HCT116 (cell line): ENCODE results near the gene MRGPRX4. TPM values are rescaled to one million over a fixed set of nuclear protein-coding genes. Genes with fewer than 3 reads are reported as not detected.

Experiments
- ATAC-seq: fragments of 200-7000 bp; cut with Tn5 transposase; 2 replicates; pipeline ENCODE4 v1.9.1; 2020; ENCODE audit warnings: mild to moderate bottlenecking, moderate library complexity
- BruUV-seq: library from RNA; stranded (reverse); fragments of 400-500 nt; replicated peaks from 2 replicates; lab custom pipeline; 2021; lab: Mats Ljungman, UMichigan
- CTCF ChIA-PET: fragments of 300-600 bp; sonication (Branson Sonifier 250); formaldehyde crosslinking; loops from one replicate; lab custom pipeline; 2021; ENCODE audit warnings: antibody characterized with exemption; lab: Charles Lee
- POLR2A ChIA-PET: fragments of 300-600, 350-600 bp; sonication (Branson Sonifier 250); formaldehyde crosslinking; loops from one replicate; lab custom pipeline; 2021; ENCODE audit warnings: antibody characterized with exemption; lab: Charles Lee
- RAD21 ChIA-PET, 2 experiments: fragments of 300-600 bp; sonication (Branson Sonifier 250); formaldehyde crosslinking; loops; one replicate each; lab custom pipeline; 2023; ENCODE audit warnings: low total read pairs in 2 of 2; ENCODE audit not compliant: uncharacterized antibody in 2 of 2, unreplicated experiment in 2 of 2, low non-redundant PET in 1 of 2; lab: Charles Lee
- DNase-seq: peaks from one replicate; pipeline ENCODE4 v3.0.0-alpha.2; 2010; ENCODE audit warnings: low read depth, low spot score
- H2AFZ ChIP-seq: fragments of 200-600 bp; shearing (Covaris generic), sonication (generic); 2 replicates; pipeline ENCODE4 v1.6.1; 2017; ENCODE audit warnings: low read depth, mixed run types, mixed read lengths, antibody characterized with exemption, low read length; ENCODE audit not compliant: poor library complexity, severe bottlenecking
- H3K27ac ChIP-seq: 2 replicates; pipeline ENCODE4 v1.5.1; 2012; ENCODE audit warnings: low read depth, low read length
- H3K27me3 ChIP-seq: fragments of 200-600 bp; sonication (generic); 2 replicates; pipeline ENCODE4 v1.6.1; 2016; ENCODE audit warnings: mixed run types, low read length, mixed read lengths; ENCODE audit not compliant: insufficient read depth
- H3K36me3 ChIP-seq, 2 experiments: fragments of 200-500 bp in 1 of 2; fragments of 200-600 bp in 1 of 2; sonication (Bioruptor generic) in 1 of 2; sonication (generic) in 1 of 2; 2 replicates each; pipeline versions ENCODE4 v1.5.1 to v1.6.1; 2014 to 2016; ENCODE audit warnings: low read length in 2 of 2, inconsistent platforms in 1 of 2, mixed read lengths in 1 of 2, mixed run types in 1 of 2; ENCODE audit not compliant: insufficient read depth in 2 of 2, control insufficient read depth in 1 of 2
- H3K4me1 ChIP-seq, 2 experiments: fragments of 200-600 bp in 1 of 2; sonication (generic) in 1 of 2; 2 replicates each; pipeline versions ENCODE4 v1.5.1 to v1.6.1; 2012 to 2017; ENCODE audit warnings: low read length in 2 of 2, inconsistent platforms in 1 of 2, mild to moderate bottlenecking in 1 of 2, mixed read lengths in 1 of 2, mixed run types in 1 of 2, moderate library complexity in 1 of 2; ENCODE audit not compliant: insufficient read depth in 2 of 2, control insufficient read depth in 1 of 2
- H3K4me2 ChIP-seq: fragments of 200-600 bp; sonication (generic); 2 replicates; pipeline ENCODE4 v1.6.1; 2017; ENCODE audit warnings: mixed run types, low read length, mixed read lengths
- H3K4me3 ChIP-seq, 2 experiments: fragments of 200-600 bp in 1 of 2; sonication (generic) in 1 of 2; replicated peaks in 1 of 2; 2 replicates each; pipeline ENCODE4 v1.5.1; 2011 to 2016; ENCODE audit warnings: low read length in 2 of 2, control low read depth in 1 of 2, low read depth in 1 of 2, mild to moderate bottlenecking in 1 of 2, mixed read lengths in 1 of 2, mixed run types in 1 of 2
- H3K79me2 ChIP-seq: fragments of 200-600 bp; sonication (generic); 2 replicates; pipeline ENCODE4 v1.6.1; 2017; ENCODE audit warnings: mild to moderate bottlenecking, mixed run types, low read length, moderate library complexity, mixed read lengths; ENCODE audit not compliant: insufficient read depth
- H3K9ac ChIP-seq: fragments of 200-600 bp; sonication (generic); 2 replicates; pipeline ENCODE4 v1.6.1; 2016; ENCODE audit warnings: low read length, mixed read lengths
- H3K9me2 ChIP-seq: fragments of 200-600 bp; sonication (generic), shearing (Covaris generic); 2 replicates; pipeline ENCODE4 v1.6.1; 2017; ENCODE audit warnings: mixed run types, mild to moderate bottlenecking, moderate library complexity; ENCODE audit not compliant: insufficient read depth
- H3K9me3 ChIP-seq, 2 experiments: fragments of 200-500 bp in 1 of 2; fragments of 200-600 bp in 1 of 2; sonication (Bioruptor generic) in 1 of 2; sonication (generic) in 1 of 2; 2 replicates each; pipeline ENCODE4 v1.6.1; 2014 to 2017; ENCODE audit warnings: low read length in 2 of 2, mixed read lengths in 2 of 2, inconsistent platforms in 1 of 2, low read depth in 1 of 2, mild to moderate bottlenecking in 1 of 2, mixed run types in 1 of 2, moderate library complexity in 1 of 2; ENCODE audit not compliant: control insufficient read depth in 1 of 2, insufficient read depth in 1 of 2
- H4K20me1 ChIP-seq: fragments of 200-600 bp; sonication (generic), shearing (Covaris generic); 2 replicates; pipeline ENCODE4 v1.6.1; 2017; ENCODE audit warnings: mixed run types, mild to moderate bottlenecking, moderate library complexity; ENCODE audit not compliant: insufficient read depth
- CBX3 ChIP-seq: IDR thresholded peaks from 2 replicates; pipeline ENCODE4 v1.6.1; 2012; ENCODE audit warnings: low read depth
- ELF1 ChIP-seq: IDR thresholded peaks from 2 replicates; pipeline ENCODE4 v1.6.1; 2012; ENCODE audit warnings: low read depth, borderline replicate concordance
- EZH2 ChIP-seq: fragments of 200-600 bp; sonication (generic); IDR thresholded peaks from 2 replicates; pipeline ENCODE4 v1.6.1; 2017; ENCODE audit warnings: antibody characterized with exemption, mixed run types
- FOSL1 ChIP-seq: IDR thresholded peaks from 2 replicates; pipeline ENCODE4 v1.6.1; 2012; ENCODE audit warnings: low read depth
- JUND ChIP-seq: IDR thresholded peaks from 2 replicates; pipeline ENCODE4 v1.6.1; 2012
- MAX ChIP-seq: IDR thresholded peaks from 2 replicates; pipeline ENCODE4 v1.6.1; 2012
- SP1 ChIP-seq: IDR thresholded peaks from 2 replicates; pipeline ENCODE4 v1.6.1; 2012; ENCODE audit warnings: low read depth
- ZBTB33 ChIP-seq: IDR thresholded peaks from 2 replicates; pipeline ENCODE4 v1.6.1; 2011; ENCODE audit warnings: mild to moderate bottlenecking, low read length, moderate library complexity; ENCODE audit not compliant: insufficient replicate concordance; ENCODE audit errors: extremely low read depth
- intact Hi-C: fragments of 100-400 bp; cut with micrococcal nuclease; formaldehyde crosslinking; loops from 2 replicates; pipeline ENCODE4 v1.10.0; 2022
- total RNA-seq: library from RNA; stranded (reverse); gene quantifications from one replicate; pipeline ENCODE4 v1.2.1, GENCODE V29; 2021; ENCODE audit not compliant: unreplicated experiment
- TF ChIP-seq, protein P1 (sequence below), 3 experiments: fragments of 200-600 bp in 1 of 3; sonication (generic) in 1 of 3; IDR thresholded peaks in 2 of 3; conservative IDR thresholded peaks in 1 of 3; 2 replicates each; pipeline ENCODE4 v1.5.1; 2012 to 2017; ENCODE audit warnings: low read depth in 2 of 3, low read length in 2 of 3, antibody characterized with exemption in 1 of 3, borderline replicate concordance in 1 of 3, control low read depth in 1 of 3, mild to moderate bottlenecking in 1 of 3, mixed read lengths in 1 of 3, mixed run types in 1 of 3, moderate library complexity in 1 of 3; ENCODE audit not compliant: insufficient read depth in 1 of 3

The MRGPRX4 gene
- total RNA-seq, 1 experiment from 2014 or later, result not detected

- Histone ChIP-seq H2AFZ (peak overlapping the region; percentile 2), H3K4me3 (no peak overlapping the region), H3K36me3 (no peaks in the 10 kb centered on the region), H3K27ac (no peak overlapping the region), H3K9ac (no peak overlapping the region), H4K20me1 (no peaks in the 10 kb centered on the region), H3K9me2 (no peaks in the 10 kb centered on the region), H3K79me2 (no peaks in the 10 kb centered on the region), H3K4me1 (peaks cover 0 to 11% of the 10 kb centered on the region in 2 experiments; a peak in 2 of 4 replicates), H3K4me2 (peak overlapping the region; percentile 37), H3K9me3 (no peaks in the 10 kb centered on the region), H3K27me3 (no peaks in the 10 kb centered on the region)
- RAD21 ChIA-PET, result no interaction called here
- peak; percentile 51 for TF ChIP-seq JUND
- no peak for TF ChIP-seq EZH2
- no peak for TF ChIP-seq ZBTB33
- 0 out of 2 replicates have a peak, but pooled peaks have one; percentile 24 for TF ChIP-seq CBX3
- peak; percentile 76 for TF ChIP-seq FOSL1
- TF ChIP-seq MAX, result peak; percentile 28; the same call in 1 of the 2 replicates
- TF ChIP-seq, protein P1, sequence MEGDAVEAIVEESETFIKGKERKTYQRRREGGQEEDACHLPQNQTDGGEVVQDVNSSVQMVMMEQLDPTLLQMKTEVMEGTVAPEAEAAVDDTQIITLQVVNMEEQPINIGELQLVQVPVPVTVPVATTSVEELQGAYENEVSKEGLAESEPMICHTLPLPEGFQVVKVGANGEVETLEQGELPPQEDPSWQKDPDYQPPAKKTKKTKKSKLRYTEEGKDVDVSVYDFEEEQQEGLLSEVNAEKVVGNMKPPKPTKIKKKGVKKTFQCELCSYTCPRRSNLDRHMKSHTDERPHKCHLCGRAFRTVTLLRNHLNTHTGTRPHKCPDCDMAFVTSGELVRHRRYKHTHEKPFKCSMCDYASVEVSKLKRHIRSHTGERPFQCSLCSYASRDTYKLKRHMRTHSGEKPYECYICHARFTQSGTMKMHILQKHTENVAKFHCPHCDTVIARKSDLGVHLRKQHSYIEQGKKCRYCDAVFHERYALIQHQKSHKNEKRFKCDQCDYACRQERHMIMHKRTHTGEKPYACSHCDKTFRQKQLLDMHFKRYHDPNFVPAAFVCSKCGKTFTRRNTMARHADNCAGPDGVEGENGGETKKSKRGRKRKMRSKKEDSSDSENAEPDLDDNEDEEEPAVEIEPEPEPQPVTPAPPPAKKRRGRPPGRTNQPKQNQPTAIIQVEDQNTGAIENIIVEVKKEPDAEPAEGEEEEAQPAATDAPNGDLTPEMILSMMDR (IDR thresholded peaks at IDR 0.05 in 2 of 3, conservative IDR thresholded peaks at IDR 0.05 in 1 of 3; ENCODE audit: borderline replicate concordance in 1 of 3, insufficient read depth in 1 of 3, low read depth in 2 of 3, low read length in 2 of 3), result no peak
- peak; percentile 44; the same call in 1 of the 2 replicates for TF ChIP-seq SP1
- 0 out of 2 replicates have a peak, but pooled peaks have one; percentile 6 for TF ChIP-seq ELF1
- CTCF ChIA-PET, result interaction anchor here (0.7 to 1.5 kb wide), 2 partner anchors 29 to 60 kb away, joined by 3 to 9 read pairs; no protein-coding TSS in a partner anchor
- intact Hi-C loops, result no loop called here
- BruUV-seq, result no TSS peak
- POLR2A ChIA-PET, result no interaction called here
- ATAC-seq, result peak; percentile 61; the same call in 1 of the 2 replicates
- DNase-seq, result no peak
Measured at GRCh38 chr11:18144243-18144642, 28.4 kb upstream of the MRGPRX4 start.
